ENCODE data around the gene TOX2.

The TOX2 gene

DNA sequence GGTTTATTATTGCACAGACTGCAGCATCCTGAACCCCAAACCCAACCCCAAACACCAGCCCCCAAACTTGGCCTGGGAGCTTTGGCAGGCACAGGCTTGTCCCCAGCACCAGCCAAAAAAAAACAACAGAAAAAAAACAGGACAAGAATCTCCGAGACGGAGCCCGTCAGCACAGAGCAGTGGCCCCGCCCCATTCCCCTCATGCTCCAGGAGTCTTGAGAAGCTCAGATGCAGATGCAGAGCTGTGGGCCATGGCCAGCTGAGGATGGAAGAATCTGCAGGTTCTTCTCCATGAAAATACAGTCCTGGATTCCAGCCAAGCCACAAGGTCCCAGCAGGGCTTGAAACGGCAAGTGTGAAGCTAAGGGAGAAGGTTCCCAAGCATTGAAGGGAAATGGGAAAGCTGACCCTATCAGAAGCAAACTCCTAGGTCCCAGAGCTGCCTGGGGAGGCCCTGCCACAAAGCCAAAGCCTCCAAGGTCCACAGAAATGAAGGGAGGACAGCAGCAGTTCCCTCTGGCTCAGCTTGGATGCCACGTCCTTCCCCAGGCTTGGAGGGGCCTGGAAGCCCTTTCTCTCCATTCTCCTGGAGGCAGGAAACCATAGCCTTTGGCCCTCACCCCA lies 197.2 kb downstream of the TOX2 start:
- no peak for DNase-seq

DNA sequence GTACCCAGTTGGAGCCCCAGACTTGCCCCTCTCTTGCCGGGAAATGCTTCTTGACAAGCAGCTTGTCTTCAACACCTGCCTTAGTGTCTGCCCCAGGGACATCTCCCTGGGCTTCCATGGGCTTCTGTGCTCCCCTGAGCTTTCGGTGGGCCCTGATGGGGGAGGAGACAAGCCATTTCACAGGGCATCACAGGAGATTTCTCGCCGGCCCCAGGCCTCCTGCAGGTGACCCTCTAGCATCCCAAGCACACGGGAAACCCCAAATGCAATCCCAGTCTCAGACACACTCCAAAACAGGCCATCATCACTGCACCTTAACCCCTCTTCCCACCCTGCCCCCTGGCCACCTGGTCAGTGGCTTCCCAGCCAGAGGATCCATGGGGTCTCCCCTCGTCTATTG lies 197.8 kb downstream of the TOX2 start:
- no peak for DNase-seq

DNA sequence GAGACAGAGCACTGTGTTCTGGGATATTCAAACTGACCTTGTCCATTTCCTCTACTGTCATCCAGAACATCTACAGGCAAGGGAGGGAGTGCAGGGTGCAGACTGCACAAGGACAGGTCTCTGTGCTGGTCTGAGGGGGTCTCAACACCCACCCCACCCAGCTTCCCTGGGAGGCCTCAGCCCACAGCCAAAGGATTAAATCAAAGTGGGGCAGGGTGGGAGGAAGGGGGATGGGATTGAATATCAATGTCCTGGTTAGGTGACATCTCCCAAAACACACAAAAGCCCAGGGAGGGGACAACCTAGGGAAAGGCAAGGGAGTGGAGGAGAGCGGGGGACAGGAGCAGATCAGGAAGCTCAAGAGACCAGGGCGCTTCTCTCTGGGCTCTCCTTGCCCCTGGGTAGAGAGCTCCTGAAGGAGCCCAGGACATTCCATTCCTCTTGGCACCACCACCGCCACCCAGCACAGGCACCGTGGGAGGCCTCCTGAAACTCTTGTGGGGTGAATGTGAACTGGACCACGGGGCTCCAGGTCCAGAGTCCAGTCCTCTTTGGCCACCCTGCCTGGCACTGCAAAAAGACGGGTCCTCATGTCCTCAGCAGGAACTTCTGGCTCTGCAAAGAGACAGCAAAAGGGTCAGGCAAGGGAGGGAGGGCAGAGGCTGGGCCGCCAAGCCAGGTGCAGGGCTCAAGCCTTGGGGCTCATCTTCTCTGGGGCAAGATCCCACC lies 198.4 kb downstream of the TOX2 start:
- no peak for DNase-seq

DNA sequence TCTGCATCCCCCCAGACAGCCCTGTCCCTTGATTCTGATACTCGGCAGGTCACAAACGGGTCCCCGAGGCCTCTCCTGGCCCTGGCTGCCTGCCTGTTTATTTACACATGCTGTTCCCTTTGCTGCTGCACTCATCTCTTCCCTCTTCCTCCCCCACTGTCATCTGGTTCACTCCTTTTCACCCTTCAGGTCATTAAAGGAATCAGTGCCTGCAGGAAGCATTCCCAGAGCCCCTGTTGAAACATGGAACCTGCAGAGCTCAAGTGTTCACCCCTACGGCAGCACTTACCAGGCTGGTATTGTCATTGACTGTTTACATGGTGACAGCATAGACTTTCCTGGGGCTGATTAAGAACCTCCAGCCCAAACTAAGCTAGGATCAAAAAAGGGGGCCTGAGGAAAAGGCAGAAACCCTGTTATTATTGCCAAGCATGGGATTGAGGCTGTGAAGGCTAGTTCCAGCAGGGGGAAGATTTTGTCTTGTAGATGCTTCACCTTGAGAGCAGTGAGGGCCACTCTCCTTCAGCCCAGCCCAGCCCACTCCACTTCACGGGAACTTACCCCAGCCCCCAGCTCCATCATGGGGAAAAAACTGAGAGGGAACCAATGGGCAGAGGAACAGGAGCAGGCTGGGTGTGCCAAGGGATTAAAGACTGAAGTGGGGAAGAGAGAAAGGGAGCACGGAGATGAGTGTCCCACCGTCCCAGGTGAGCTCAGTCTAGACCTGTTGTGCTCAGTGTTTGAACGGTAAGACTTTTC lies 199.1 kb downstream of the TOX2 start:
- no peak for DNase-seq

DNA sequence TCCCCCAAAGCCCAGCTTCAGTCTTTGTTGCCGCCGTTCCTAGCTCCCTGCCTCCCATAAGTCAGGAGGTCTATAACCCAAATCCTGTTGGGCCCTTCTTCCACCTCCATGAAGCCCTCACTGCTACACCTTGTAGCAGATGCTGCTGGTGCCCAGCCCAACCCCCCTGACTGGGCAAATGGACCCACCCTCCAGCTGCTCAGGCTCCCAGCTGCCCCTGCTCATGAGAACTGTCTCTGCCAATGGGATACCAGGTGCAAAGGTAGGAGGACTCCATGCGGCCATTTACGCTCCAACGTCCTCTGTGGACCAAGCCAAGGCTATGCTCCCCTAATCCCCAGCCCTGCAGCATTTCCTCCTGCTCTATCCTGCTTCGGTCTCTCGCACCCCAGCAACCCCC lies 200.5 kb downstream of the TOX2 start:
- no peak for DNase-seq

DNA sequence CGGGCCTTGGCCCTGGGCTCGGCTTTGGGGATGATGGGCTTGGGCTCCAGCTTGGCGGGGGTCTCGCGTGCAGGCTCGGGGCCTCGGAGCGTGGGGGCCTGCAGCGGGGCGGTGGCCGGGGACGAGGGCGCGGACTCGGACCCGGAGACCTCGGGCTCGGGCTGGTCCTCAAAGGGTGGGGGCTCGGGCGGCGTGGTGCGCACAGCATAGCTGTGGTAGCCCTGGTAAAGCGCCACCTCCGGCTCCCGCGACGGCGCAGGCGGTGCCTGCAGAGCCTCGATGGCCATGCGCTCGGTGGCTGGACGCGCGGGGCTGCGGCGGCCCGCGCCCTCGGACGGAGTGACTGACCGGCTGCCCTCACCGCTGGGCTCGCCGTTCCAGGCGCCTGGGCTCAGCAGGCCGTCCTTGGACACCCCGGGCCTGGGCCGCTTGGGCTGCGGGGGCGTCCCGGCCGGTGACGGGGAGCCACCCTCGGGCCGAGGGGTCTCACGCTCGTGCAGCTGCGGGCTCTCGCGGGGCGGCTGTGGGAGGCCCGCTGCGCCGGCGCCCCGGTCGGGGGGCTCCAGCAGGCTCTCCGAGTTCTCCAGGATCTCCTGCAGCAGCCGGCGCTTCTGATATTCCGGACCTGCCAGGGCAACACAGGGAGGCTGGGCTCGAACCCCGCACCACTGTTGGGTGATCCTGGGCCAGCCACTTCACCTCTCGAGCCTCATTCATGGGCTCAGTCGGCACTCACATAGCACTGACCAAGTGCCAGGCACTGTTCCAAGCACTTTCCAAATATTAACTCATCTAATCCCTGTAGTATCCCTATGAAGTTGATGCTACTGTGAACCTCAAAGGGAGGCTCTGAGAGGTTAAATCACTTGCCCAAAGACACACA lies 201.4 kb downstream of the TOX2 start:
- DNase-seq: no peak

DNA sequence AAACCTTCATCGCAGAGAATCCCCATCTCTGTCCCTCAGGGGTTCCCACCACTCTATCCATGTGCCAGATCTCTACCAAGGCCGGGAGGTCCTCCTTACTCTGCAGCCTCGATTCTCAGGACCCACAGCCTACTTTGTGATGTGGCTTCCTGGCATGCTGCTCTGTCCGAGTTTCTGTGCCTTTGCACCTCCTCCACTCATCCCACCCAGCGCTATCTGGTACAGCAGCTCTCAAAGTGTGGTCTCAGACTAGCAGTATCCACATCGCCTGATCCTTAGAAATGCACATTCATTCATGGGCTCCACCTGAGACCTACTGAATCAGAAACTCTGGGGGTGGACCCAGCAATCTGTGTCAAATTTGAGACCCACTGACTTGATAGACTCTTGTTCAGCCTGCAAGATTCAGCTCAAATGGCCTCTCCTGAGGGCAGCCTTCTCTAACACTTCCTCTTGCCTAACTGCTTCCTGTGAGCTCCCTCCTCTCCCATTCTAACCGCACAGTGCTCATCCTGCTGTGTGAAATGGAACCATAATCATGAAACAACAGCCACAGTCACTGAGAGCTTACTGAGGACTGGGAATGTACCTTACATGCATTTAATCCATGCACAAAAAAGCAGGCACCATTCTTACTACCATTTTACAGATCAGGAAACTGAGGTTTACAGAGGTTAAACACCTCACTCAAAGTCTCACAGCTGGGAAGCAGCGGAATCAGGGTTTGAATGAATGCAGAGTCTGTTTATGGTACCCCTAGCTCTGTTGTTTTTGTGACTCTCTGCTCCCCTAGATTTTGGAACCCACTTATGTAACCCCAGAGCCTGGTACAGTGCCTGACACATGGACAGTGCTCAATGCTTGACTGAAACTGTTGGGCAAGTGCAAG lies 202.9 kb downstream of the TOX2 start:
- no peak for DNase-seq

DNA sequence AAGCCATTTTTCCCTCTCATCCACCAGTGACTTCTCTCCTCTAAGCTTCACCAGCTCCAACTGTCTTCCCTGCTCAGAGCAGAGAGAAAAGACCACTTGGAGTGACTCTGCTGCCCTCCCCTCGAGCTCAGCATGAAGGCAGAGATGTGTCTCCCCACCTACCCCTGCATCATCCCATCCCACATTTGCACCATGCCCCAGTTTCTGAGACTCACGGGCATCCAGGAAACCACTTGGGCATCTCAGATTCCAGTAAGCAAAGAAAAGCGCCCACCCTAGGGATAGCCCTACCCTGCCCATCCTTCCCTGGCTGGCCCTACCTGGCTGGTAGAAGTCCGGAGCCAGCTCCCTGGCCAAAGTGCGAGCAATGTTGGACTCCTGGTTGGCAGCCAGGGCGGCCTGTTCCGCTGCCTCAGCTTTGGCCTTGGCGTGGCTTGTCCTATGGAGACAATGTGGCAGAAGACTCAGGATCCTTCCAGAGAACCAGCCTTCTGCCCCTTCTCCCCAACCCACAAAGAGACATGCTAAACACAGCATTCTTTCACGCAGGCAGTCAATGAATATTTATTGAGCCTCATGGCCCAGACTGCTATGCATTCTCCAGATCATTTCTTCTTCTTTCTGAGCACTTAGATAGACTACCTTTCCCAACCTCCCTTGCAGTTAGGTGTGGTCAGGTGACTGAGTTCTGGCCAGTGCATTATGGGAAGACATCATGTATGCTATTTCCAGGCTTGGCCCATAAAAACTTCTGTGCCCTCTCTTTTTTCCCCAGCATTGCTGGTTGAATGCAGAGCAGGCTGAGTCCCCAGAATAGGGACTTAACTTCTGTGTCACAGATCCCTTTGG lies 203.8 kb downstream of the TOX2 start:
- no peak for DNase-seq

All from stimulated activated CD8-positive, alpha-beta memory T cell treated with anti-CD3 and anti-CD28 coated beads, Interleukin-4, amount 100 ng/mL, for 48 hours (primary cell).